Central memory CD8-positive, alpha-beta T cell (primary cell): Measurements from ENCODE around the gene CYP1B1.
"Not testable (repeated sequence)": the region's sequence is repeated elsewhere in the genome, so short reads cannot be mapped to it uniquely, and the experiment has no call there.

ENCODE experiments used
- ATAC-seq: fragments of 150-1000 bp; cut with Tn5 transposase; replicated peaks from 2 replicates; pipeline ENCODE4 v1.10.0; 2022; ENCODE audit warnings: mild to moderate bottlenecking, moderate FRiP score, moderate number of reproducible peaks; ENCODE audit not compliant: poor library complexity, severe bottlenecking; ENCODE audit errors: extremely low read depth
- DNase-seq, 2 donors: peaks; one replicate each; pipeline ENCODE4 v3.0.0; 2021; ENCODE audit warnings: low spot score in 2 of 2
- H3K27ac Mint-ChIP-seq: one replicate; pipeline ENCODE4 v1.8.0; 2022; ENCODE audit warnings: low read depth, mild to moderate bottlenecking, moderate library complexity, mixed read lengths
- H3K27me3 Mint-ChIP-seq: one replicate; pipeline ENCODE4 v1.8.0; 2022; ENCODE audit warnings: mixed read lengths
- H3K36me3 Mint-ChIP-seq: one replicate; pipeline ENCODE4 v1.8.0; 2022; ENCODE audit warnings: mild to moderate bottlenecking, moderate library complexity, mixed read lengths; ENCODE audit not compliant: insufficient read depth
- H3K4me1 Mint-ChIP-seq: one replicate; pipeline ENCODE4 v1.8.0; 2022; ENCODE audit warnings: mixed read lengths
- H3K4me3 Mint-ChIP-seq: one replicate; pipeline ENCODE4 v1.8.0; 2022; ENCODE audit warnings: mild to moderate bottlenecking, moderate library complexity, mixed read lengths
- H3K9me3 Mint-ChIP-seq: one replicate; pipeline ENCODE4 v1.8.0; 2022; ENCODE audit warnings: mixed read lengths

CYP1B1 gene

GRCh38 chr2:38095996-38096861 is 20.3 kb upstream of the CYP1B1 start:
- ATAC-seq: no peak
- Mint-ChIP-seq H3K4me3 (no peak overlapping the region), H3K27me3 (peaks cover 84% of the 10 kb centered on the region), H3K4me1 (no peaks in the 10 kb centered on the region), H3K36me3 (no peaks in the 10 kb centered on the region), H3K27ac (no peak overlapping the region), H3K9me3 (no peaks in the 10 kb centered on the region)
- no peak for DNase-seq

GRCh38 chr2:38095079-38095995 is 19.4 kb upstream of the CYP1B1 start:
- Mint-ChIP-seq H3K27me3 (peaks cover 75% of the 10 kb centered on the region), H3K4me3 (no peak overlapping the region), H3K27ac (no peak overlapping the region), H3K4me1 (no peaks in the 10 kb centered on the region), H3K9me3 (no peaks in the 10 kb centered on the region), H3K36me3 (no peaks in the 10 kb centered on the region)
- ATAC-seq (no peak), DNase-seq (no peak)

GRCh38 chr2:38093527-38094165 is 17.7 kb upstream of the CYP1B1 start:
- Mint-ChIP-seq H3K27me3 (peaks cover 68% of the 10 kb centered on the region), H3K9me3 (no peaks in the 10 kb centered on the region), H3K4me3 (no peak overlapping the region), H3K4me1 (no peaks in the 10 kb centered on the region), H3K36me3 (no peaks in the 10 kb centered on the region), H3K27ac (no peak overlapping the region)
- no peak for DNase-seq
- no peak for ATAC-seq

- no peaks in the 10 kb centered on the region for H3K9me3 Mint-ChIP-seq
- peaks cover 68% of the 10 kb centered on the region for H3K27me3 Mint-ChIP-seq
- no peaks in the 10 kb centered on the region for H3K4me1 Mint-ChIP-seq
- ATAC-seq (no peak), DNase-seq (no peak)
- H3K4me3 Mint-ChIP-seq: no peak overlapping the region
- H3K27ac Mint-ChIP-seq: no peak overlapping the region
- no peaks in the 10 kb centered on the region for H3K36me3 Mint-ChIP-seq
Observed at GRCh38 chr2:38092196-38092902, 16.4 kb upstream of the CYP1B1 start.

GRCh38 chr2:38091760-38092159 is 15.8 kb upstream of the CYP1B1 start:
- Mint-ChIP-seq H3K27ac (no peak overlapping the region), H3K9me3 (no peaks in the 10 kb centered on the region), H3K4me1 (no peaks in the 10 kb centered on the region), H3K4me3 (no peak overlapping the region), H3K36me3 (no peaks in the 10 kb centered on the region), H3K27me3 (peaks cover 69% of the 10 kb centered on the region)
- DNase-seq: no peak
- no peak for ATAC-seq

GRCh38 chr2:38090928-38091327 is 15.0 kb upstream of the CYP1B1 start:
- Mint-ChIP-seq H3K9me3 (no peaks in the 10 kb centered on the region), H3K27me3 (peaks cover 71% of the 10 kb centered on the region), H3K4me3 (no peak overlapping the region), H3K4me1 (no peaks in the 10 kb centered on the region), H3K27ac (no peak overlapping the region), H3K36me3 (no peaks in the 10 kb centered on the region)
- no peak for DNase-seq
- ATAC-seq: no peak

GRCh38 chr2:38090212-38090611 is 14.3 kb upstream of the CYP1B1 start:
- not testable (repeated sequence) for H3K36me3 Mint-ChIP-seq, ATAC-seq, H3K27ac Mint-ChIP-seq, H3K9me3 Mint-ChIP-seq, H3K4me1 Mint-ChIP-seq, DNase-seq, H3K4me3 Mint-ChIP-seq
- peaks cover 71% of the 10 kb centered on the region for H3K27me3 Mint-ChIP-seq

- H3K4me1 Mint-ChIP-seq, H3K4me3 Mint-ChIP-seq, ATAC-seq, H3K9me3 Mint-ChIP-seq, H3K36me3 Mint-ChIP-seq, H3K27ac Mint-ChIP-seq, DNase-seq: not testable (repeated sequence)
- H3K27me3 Mint-ChIP-seq: peaks cover 79% of the 10 kb centered on the region
Observed at GRCh38 chr2:38085998-38086698, 10.2 kb upstream of the CYP1B1 start.

- not testable (repeated sequence) for H3K4me3 Mint-ChIP-seq, DNase-seq
Observed at GRCh38 chr2:38084556-38084955, 8.6 kb upstream of the CYP1B1 start.

GRCh38 chr2:38082727-38083126 is 6.8 kb upstream of the CYP1B1 start:
- H3K4me3 Mint-ChIP-seq, H3K27ac Mint-ChIP-seq, H3K9me3 Mint-ChIP-seq, H3K4me1 Mint-ChIP-seq, ATAC-seq, DNase-seq, H3K36me3 Mint-ChIP-seq: not testable (repeated sequence)
- peaks cover 95% of the 10 kb centered on the region for H3K27me3 Mint-ChIP-seq

More at GRCh38 chr2:38084556-38084955, 8.6 kb upstream of the CYP1B1 start:
- H3K36me3 Mint-ChIP-seq, H3K27ac Mint-ChIP-seq, H3K4me1 Mint-ChIP-seq, H3K9me3 Mint-ChIP-seq, ATAC-seq: not testable (repeated sequence)
- H3K27me3 Mint-ChIP-seq: peaks cover 95% of the 10 kb centered on the region

- H3K4me1 Mint-ChIP-seq: no peaks in the 10 kb centered on the region
- peaks cover 1% of the 10 kb centered on the region for H3K36me3 Mint-ChIP-seq
- H3K9me3 Mint-ChIP-seq: no peaks in the 10 kb centered on the region
- H3K27me3 Mint-ChIP-seq: peaks cover 78% of the 10 kb centered on the region
- DNase-seq (no peak), ATAC-seq (no peak)
- no peak overlapping the region for H3K27ac Mint-ChIP-seq
- H3K4me3 Mint-ChIP-seq: no peak overlapping the region
Observed at GRCh38 chr2:38080346-38080745, 4.4 kb upstream of the CYP1B1 start.
